HG03558 (cell line): Measurements from ENCODE around the gene CCDC107.

Source experiments
- ATAC-seq: cut with Tn5 transposase; IDR thresholded peaks from one replicate; pipeline ENCODE4 v1.9.1; 2021; ENCODE audit warnings: moderate number of reproducible peaks; ENCODE audit not compliant: unreplicated experiment; ENCODE audit errors: extremely low read depth

The CCDC107 gene

DNA sequence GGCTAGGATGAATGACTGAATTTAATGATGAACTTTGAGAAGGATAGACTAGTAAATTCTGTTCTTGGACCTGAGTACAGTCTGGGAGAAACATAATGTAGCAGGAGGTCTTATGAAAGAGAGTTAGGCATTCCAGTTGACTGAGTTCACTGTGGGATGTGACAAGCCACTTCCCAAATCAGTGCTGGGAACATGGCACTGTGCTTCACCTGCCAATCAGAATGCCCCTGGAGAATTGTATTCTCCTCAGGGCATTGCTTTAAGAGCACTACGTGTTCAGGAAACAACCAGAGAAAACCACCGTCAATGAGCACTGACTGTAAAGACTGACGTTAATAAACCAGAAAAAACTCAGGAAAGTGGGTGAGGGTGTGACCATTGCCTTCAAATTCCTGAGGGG, 1.2 kb downstream of the CCDC107 start:
- ATAC-seq, result no peak

DNA sequence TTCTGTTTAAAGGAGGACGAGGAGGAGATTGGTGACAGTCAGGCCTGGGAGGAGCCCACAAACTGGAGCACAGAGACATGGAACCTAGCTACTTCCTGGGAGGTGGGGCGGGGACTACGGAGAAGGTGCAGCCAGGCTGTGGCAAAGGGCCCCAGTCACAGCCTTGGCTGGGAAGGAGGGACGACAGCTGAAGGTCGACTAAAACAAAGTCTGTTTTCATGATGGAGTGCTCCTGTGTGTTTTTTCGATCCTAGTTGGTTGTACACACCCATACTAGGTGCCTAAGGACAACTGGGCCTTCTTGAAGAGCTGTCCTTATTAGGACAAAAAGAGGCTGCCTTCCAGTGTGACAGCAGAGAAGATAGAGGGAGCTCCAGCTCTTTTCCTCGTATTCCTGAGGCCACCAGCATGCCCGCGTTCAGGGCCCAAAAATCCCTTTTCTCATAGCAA, 2.9 kb downstream of the CCDC107 start:
- no peak for ATAC-seq

DNA sequence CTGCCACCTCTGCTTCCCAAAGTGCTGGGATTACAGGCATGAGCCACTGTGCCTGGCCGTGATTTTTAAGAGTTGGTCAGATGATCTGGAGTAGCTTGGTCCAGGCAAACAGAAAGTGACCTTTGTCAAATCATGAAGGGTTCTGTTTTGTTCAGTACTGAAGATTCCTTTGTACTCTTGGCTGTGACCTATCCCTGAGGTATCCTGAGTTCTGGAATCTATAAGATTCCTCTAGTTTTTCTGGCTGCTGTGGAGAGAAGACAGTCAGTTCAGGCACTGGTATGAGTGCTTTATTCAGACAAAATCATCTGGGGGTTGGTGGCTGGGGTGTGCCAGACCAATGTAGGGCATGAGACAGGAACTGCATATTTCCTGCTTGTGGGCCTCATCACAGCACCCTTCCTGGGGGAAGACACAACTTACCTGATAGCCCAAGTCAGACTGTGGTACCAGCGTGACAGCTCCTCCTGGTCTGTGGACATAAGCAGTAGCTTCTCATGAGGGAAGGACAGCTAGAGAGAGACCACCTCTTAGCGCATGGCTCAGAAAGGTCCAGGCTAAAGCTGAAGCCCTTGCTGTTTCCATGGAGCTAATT, 3.8 kb downstream of the CCDC107 start:
- no peak for ATAC-seq

- ATAC-seq, result no peak
Measured at GRCh38 chr9:35662437-35662836, 4.3 kb downstream of the CCDC107 start.

DNA sequence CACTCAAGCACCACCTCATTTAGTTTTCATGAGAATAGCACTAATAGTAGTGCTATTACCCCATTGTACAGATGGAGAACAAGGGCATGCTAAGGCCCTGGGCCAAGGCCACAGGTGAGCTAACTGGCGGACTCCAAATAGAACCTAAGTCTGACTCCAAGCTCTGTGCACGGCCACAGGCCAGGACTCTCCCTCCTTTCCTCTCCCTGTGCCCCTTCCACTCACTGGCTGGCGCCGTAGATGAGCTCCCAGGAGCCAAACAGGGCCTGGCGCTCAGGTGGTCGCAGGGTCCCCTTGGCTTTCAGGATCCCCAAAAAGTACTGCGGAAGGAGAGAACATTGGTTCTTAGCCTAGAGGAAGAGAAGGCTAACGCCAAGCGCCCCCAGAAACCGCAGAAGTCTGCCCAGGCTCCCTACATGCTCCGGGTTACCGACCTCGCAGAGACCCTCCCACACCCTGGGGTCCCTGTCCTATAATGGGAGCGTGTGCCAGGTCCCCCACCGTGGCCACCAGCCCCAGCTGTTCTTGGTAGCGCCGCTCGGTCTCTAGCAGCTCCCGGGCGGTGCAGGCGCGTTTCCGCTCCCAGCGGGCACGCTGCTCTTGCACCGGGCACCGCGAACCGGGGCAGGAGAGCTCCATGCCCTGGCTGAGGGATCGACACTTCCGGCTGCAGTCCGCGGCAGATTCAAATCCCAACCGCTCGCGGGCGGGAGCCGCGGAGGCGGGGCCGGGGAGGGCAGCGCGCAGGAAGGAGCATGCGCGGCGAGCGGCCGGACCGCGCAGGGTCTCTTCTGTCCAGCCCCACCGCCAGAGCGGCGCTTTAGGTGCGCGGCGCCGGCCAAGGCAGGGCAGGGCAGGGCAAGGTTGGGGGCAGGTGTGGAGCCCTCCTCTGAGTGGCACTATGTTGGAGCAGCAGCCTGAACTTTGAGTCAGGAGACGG, 6.7 kb downstream of the CCDC107 start, which contains the start of gene ARHGEF39:
TSS of gene ARHGEF39 (minus strand) at position 665 of the 940 bp plus-strand sequence. CDS start at position 639, 26 bp downstream.
- ATAC-seq, result peak; percentile 41

DNA sequence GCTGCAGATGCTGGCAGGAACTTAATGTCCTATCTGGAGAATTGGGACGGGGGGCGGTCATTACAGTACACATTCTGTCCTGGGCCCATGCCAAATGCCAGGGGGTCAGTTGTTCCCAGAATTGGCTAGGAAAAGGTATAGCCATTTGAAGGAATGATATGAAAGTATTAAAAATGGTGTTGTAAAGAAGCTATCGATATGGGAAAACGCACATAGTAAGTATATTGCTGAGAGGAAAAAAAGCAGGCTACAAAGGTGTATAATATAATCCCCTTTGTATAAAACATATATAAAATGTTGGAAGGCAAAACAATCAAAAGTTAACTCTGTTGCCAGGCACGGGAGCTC, 7.4 kb downstream of the CCDC107 start:
- no peak for ATAC-seq

GRCh38 chr9:35666045-35666444, 8.0 kb downstream of the CCDC107 start:
- no peak for ATAC-seq

GRCh38 chr9:35666549-35666948, 8.5 kb downstream of the CCDC107 start:
- ATAC-seq, result no peak

DNA sequence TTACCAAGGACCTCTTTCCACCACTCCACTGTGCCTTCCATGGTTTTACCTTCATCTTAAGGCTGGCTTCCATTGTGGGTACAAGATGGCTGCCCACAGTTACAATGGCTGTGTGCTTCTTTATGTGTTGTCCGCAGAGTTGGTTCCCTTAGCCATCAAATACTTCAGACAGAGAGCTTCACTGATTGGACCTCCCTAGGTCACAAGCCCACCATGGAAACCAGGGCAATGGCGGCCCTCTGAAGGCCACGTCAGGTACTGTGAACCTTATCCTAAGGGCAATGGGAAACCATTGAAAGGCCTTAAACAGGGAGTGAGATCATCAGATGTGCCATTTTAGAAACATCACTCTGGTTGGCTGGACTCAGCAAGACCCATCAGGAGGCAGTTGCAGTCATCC, 9.8 kb downstream of the CCDC107 start:
- no peak for ATAC-seq

DNA sequence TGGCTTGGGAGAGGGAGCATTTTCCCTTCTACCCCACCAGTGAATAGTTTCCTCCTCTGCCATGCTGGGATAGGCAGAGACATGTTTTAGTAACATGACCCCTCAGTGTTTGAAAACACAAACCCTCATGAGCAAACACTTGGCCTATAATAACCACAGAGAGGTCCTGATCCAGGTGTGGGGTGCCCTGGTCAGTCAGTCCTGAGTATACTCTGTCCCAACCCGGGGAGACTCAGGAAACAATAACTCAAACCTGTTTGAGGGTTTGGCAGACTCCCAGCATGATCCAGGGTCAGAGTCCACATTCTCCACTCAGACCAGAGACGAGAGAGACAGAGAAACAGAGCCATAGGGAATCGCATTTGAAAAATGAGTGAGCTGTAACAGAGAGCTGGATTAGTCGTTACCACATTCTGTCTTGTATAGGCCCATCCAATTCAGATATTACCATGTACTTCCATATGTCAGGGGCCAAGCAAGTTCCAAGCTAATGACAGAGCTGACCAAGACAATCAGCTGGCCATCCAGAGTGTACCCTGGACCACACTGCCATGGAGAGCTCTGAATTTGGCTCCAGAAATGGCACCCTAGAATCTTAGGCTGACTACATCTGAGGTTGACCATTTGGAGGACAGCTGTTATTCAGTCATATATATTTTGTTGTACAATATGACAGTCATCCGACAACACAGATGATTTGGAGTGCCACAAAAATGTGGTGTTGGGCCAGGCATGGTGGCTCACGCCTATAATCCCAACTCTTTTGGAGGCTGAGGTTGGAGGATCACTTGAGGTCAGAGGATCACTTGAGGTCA, 11.4 kb downstream of the CCDC107 start:
- ATAC-seq, result no peak

DNA sequence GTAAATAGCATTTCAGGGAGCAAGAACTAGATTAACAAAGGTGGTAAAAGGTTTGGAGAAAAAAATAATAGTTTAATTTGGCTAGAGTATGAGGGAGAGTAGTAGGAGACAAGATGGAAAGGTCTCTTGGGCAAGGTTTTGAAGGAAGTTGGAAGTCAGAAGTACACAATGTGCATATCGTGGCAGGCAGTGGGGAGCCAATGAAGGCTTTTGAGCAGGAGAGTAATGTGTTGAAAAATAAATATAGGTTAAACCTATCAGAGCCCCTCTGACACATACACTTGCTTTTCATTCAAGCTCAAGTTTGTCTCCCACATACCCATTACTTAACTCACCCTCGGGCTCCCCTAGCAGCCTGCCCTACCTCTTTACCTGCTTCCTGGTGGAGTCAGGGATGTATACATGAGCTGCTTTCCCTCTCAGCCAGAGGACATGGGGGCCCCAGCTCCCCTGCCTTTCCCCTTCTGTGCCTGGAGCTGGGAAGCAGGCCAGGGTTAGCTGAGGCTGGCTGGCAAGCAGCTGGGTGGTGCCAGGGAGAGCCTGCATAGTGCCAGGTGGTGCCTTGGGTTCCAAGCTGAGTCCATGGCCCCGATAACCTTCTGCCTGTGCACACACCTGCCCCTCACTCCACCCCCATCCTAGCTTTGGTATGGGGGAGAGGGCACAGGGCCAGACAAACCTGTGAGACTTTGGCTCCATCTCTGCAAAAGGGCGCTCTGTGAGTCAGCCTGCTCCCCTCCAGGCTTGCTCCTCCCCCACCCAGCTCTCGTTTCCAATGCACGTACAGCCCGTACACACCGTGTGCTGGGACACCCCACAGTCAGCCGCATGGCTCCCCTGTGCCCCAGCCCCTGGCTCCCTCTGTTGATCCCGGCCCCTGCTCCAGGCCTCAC, 15.3 kb downstream of the CCDC107 start, which contains the start of gene CA9:
TSS of gene CA9 (plus strand) at position 797 of the 893 bp plus-strand sequence. CDS start at position 829, 32 bp downstream.
- ATAC-seq, result no peak

- ATAC-seq, result no peak
Measured at GRCh38 chr9:35674025-35674361, 15.9 kb downstream of the CCDC107 start.

DNA sequence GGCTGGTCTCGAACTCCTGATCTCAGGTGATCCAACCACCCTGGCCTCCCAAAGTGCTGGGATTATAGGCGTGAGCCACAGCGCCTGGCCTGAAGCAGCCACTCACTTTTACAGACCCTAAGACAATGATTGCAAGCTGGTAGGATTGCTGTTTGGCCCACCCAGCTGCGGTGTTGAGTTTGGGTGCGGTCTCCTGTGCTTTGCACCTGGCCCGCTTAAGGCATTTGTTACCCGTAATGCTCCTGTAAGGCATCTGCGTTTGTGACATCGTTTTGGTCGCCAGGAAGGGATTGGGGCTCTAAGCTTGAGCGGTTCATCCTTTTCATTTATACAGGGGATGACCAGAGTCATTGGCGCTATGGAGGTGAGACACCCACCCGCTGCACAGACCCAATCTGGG, 17.1 kb downstream of the CCDC107 start:
- no peak for ATAC-seq

DNA sequence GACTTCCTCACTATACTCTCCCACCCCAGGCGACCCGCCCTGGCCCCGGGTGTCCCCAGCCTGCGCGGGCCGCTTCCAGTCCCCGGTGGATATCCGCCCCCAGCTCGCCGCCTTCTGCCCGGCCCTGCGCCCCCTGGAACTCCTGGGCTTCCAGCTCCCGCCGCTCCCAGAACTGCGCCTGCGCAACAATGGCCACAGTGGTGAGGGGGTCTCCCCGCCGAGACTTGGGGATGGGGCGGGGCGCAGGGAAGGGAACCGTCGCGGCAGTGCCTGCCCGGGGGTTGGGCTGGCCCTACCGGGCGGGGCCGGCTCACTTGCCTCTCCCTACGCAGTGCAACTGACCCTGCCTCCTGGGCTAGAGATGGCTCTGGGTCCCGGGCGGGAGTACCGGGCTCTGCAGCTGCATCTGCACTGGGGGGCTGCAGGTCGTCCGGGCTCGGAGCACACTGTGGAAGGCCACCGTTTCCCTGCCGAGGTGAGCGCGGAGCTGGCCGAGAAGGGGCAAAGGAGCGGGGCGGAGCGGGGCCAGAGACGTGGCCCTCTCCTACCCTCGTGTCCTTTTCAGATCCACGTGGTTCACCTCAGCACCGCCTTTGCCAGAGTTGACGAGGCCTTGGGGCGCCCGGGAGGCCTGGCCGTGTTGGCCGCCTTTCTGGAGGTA, 17.8 kb downstream of the CCDC107 start:
- ATAC-seq, result no peak

- no peak for ATAC-seq
Measured at GRCh38 chr9:35679091-35679490, 21.0 kb downstream of the CCDC107 start.

GRCh38 chr9:35679766-35680330, 21.8 kb downstream of the CCDC107 start:
- no peak for ATAC-seq

DNA sequence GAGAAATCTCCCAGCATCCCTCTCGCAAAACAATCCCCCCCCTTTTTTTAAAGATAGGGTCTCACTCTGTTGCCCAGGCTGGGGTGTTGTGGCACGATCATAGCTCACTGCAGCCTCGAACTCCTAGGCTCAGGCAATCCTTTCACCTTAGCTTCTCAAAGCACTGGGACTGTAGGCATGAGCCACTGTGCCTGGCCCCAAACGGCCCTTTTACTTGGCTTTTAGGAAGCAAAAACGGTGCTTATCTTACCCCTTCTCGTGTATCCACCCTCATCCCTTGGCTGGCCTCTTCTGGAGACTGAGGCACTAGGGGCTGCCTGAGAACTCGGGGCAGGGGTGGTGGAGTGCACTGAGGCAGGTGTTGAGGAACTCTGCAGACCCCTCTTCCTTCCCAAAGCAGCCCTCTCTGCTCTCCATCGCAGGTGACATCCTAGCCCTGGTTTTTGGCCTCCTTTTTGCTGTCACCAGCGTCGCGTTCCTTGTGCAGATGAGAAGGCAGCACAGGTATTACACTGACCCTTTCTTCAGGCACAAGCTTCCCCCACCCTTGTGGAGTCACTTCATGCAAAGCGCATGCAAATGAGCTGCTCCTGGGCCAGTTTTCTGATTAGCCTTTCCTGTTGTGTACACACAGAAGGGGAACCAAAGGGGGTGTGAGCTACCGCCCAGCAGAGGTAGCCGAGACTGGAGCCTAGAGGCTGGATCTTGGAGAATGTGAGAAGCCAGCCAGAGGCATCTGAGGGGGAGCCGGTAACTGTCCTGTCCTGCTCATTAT, 22.4 kb downstream of the CCDC107 start:
- ATAC-seq, result no peak

- no peak for ATAC-seq
Measured at GRCh38 chr9:35681341-35682002, 23.4 kb downstream of the CCDC107 start.
